Activated CD8-positive, alpha-beta T cell treated with anti-CD3 and anti-CD28 coated beads for 36 hours (primary cell): ENCODE measurements around the gene GALNT17. TPM values are rescaled to one million over a fixed set of nuclear protein-coding genes. Genes with fewer than 3 reads are reported as not detected.

Experiments used
- ATAC-seq: fragments of 200-7000 bp; cut with Tn5 transposase; one replicate; pipeline ENCODE4 v1.10.0; 2021; ENCODE audit warnings: mild to moderate bottlenecking, moderate library complexity
- CTCF ChIA-PET: fragments of 350-600 bp; sonication (Branson Sonifier 250); formaldehyde crosslinking; loops from one replicate; lab custom pipeline; 2021; ENCODE audit warnings: antibody characterized with exemption; lab: Charles Lee
- POLR2A ChIA-PET: fragments of 350-600 bp; sonication (Branson Sonifier 250); formaldehyde crosslinking; loops from one replicate; lab custom pipeline; 2021; ENCODE audit warnings: antibody characterized with exemption; lab: Charles Lee
- DNase-seq: peaks from one replicate; pipeline ENCODE4 v3.0.0-alpha.2; 2020
- H3K27ac Mint-ChIP-seq: one replicate; pipeline ENCODE4 v1.8.0; 2021; ENCODE audit warnings: mild to moderate bottlenecking, mixed read lengths
- H3K27me3 Mint-ChIP-seq: one replicate; pipeline ENCODE4 v1.8.0; 2021; ENCODE audit warnings: mixed read lengths
- H3K36me3 Mint-ChIP-seq: one replicate; pipeline ENCODE4 v1.8.0; 2021; ENCODE audit warnings: low read depth, mixed read lengths
- H3K4me1 Mint-ChIP-seq: one replicate; pipeline ENCODE4 v1.8.0; 2021; ENCODE audit warnings: low read depth, mixed read lengths
- H3K4me3 Mint-ChIP-seq: one replicate; pipeline ENCODE4 v1.8.0; 2021; ENCODE audit warnings: mild to moderate bottlenecking, moderate library complexity, mixed read lengths
- H3K9me3 Mint-ChIP-seq: one replicate; pipeline ENCODE4 v1.8.0; 2021; ENCODE audit warnings: mixed read lengths
- CTCF ChIP-seq: fragments of 200-600 bp; IDR thresholded peaks from one replicate; pipeline ENCODE4 v1.8.0; 2022; ENCODE audit warnings: antibody characterized with exemption, mild to moderate bottlenecking
- intact Hi-C: fragments of 100-400 bp; cut with micrococcal nuclease; formaldehyde crosslinking; loops from one replicate; pipeline ENCODE4 v1.10.0; 2022
- total RNA-seq, 2 experiments: library from RNA; stranded (reverse); gene quantifications; one replicate each; pipeline ENCODE4 v1.2.3, GENCODE V29; 2021

Gene GALNT17
- total RNA-seq, 2 experiments from 2014 or later: not detected

DNA sequence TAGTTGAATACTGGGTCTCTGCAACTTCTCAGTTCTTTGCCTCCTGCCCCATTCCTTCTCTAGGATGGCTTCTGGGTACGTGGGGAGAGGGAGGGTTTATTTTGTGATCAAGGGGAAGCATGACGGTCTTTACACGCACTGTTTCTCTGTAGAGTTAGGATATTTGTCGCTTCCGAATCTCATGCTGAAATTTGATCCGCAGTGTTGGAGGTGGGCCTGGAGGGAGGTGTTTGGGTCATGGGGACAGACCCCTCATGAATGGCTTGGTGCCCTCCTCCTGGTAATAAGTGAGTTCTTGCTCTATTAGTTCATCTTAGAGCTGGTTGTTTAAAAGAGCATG lies 311.2 kb downstream of the GALNT17 start:
- intact Hi-C loops: no loop called here
- no peaks in the 10 kb centered on the region for H3K4me1 Mint-ChIP-seq
- ATAC-seq (no peak), DNase-seq (no peak)
- H3K27me3 Mint-ChIP-seq: no peaks in the 10 kb centered on the region
- no peak for TF ChIP-seq CTCF
- H3K36me3 Mint-ChIP-seq: no peaks in the 10 kb centered on the region
- H3K9me3 Mint-ChIP-seq: peaks cover 11% of the 10 kb centered on the region
- H3K27ac Mint-ChIP-seq: no peak overlapping the region
- ChIA-PET POLR2A (no interaction called here), CTCF (no interaction called here)
- H3K4me3 Mint-ChIP-seq: no peak overlapping the region

- TF ChIP-seq CTCF: no peak
- H3K36me3 Mint-ChIP-seq: no peaks in the 10 kb centered on the region
- no peak overlapping the region for H3K4me3 Mint-ChIP-seq
- DNase-seq (no peak), ATAC-seq (no peak)
- H3K27me3 Mint-ChIP-seq: no peaks in the 10 kb centered on the region
- no peaks in the 10 kb centered on the region for H3K4me1 Mint-ChIP-seq
- no peak overlapping the region for H3K27ac Mint-ChIP-seq
- ChIA-PET POLR2A (no interaction called here), CTCF (no interaction called here)
- H3K9me3 Mint-ChIP-seq: peaks cover 10% of the 10 kb centered on the region
- intact Hi-C loops: no loop called here
Observed at GRCh38 chr7:71444130-71444529, 312.2 kb downstream of the GALNT17 start.

GRCh38 chr7:71453630-71454029 lies 321.7 kb downstream of the GALNT17 start:
- H3K27ac Mint-ChIP-seq: no peak overlapping the region
- H3K9me3 Mint-ChIP-seq: peaks cover 2% of the 10 kb centered on the region
- no peak for TF ChIP-seq CTCF
- H3K4me3 Mint-ChIP-seq: no peak overlapping the region
- no peaks in the 10 kb centered on the region for H3K36me3 Mint-ChIP-seq
- CTCF ChIA-PET: no interaction called here
- H3K4me1 Mint-ChIP-seq: no peaks in the 10 kb centered on the region
- ATAC-seq: no peak
- intact Hi-C loops: no loop called here
- POLR2A ChIA-PET: no interaction called here
- no peaks in the 10 kb centered on the region for H3K27me3 Mint-ChIP-seq
- DNase-seq: no peak

DNA sequence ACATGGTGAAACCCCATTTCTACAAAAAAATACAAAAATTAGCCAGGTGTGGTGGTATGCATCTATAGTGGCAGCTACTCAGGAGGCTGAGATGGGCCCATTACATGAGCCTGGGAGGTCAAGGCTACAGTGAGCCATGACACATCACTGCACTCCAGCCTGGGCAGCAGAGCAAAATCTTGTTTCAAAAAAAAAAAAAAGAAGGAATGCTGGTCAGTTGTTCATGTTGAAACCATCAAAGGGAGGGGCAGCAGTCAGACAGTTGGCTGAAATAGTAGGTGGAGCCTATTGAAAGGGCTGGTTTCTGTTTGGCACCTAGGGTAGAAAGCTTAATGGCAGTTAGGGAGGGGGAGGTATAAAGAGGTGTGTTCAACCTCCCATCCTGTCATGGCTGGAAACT lies 323.0 kb downstream of the GALNT17 start:
- H3K4me1 Mint-ChIP-seq: no peaks in the 10 kb centered on the region
- ATAC-seq (no peak), DNase-seq (no peak)
- intact Hi-C loops: no loop called here
- H3K27me3 Mint-ChIP-seq: no peaks in the 10 kb centered on the region
- no peak overlapping the region for H3K27ac Mint-ChIP-seq
- no peaks in the 10 kb centered on the region for H3K36me3 Mint-ChIP-seq
- no peak overlapping the region for H3K4me3 Mint-ChIP-seq
- ChIA-PET POLR2A (no interaction called here), CTCF (no interaction called here)
- H3K9me3 Mint-ChIP-seq: peaks cover 2% of the 10 kb centered on the region
- no peak for TF ChIP-seq CTCF

GRCh38 chr7:71457021-71457420 lies 325.1 kb downstream of the GALNT17 start:
- POLR2A ChIA-PET: no interaction called here
- CTCF ChIA-PET: no interaction called here
- intact Hi-C loops: no loop called here
- no peak overlapping the region for H3K27ac Mint-ChIP-seq
- H3K9me3 Mint-ChIP-seq: peaks cover 4% of the 10 kb centered on the region
- H3K36me3 Mint-ChIP-seq: no peaks in the 10 kb centered on the region
- ATAC-seq: no peak
- H3K4me1 Mint-ChIP-seq: no peaks in the 10 kb centered on the region
- H3K27me3 Mint-ChIP-seq: no peaks in the 10 kb centered on the region
- no peak overlapping the region for H3K4me3 Mint-ChIP-seq
- DNase-seq: no peak
- TF ChIP-seq CTCF: no peak
